RWPE1 (cell line): ENCODE results near the gene TBC1D22A.

Experiments
- CTCF ChIA-PET: fragments of 350-600 bp; sonication (Branson Sonifier 250); formaldehyde crosslinking; extraction: SDS; loops from one replicate; lab custom pipeline; 2021; lab: Yijun Ruan, JAX
- POLR2A ChIA-PET: fragments of 400-600 bp; formaldehyde crosslinking; extraction: SDS; loops from one replicate; lab custom pipeline; 2020; ENCODE audit warnings: antibody characterized with exemption; ENCODE audit not compliant: low non-redundant PET; lab: Yijun Ruan, JAX
- DNase-seq: peaks from one replicate; pipeline ENCODE4 v3.0.0; 2012; ENCODE audit warnings: low spot score
- H3K27ac ChIP-seq: fragments of 450-650 bp; 2 replicates; pipeline ENCODE4 v1.5.1; 2017
- CTCF ChIP-seq: fragments of 450-650 bp; conservative IDR thresholded peaks from 2 replicates; pipeline ENCODE4 v1.5.1; 2017; ENCODE audit warnings: low read depth, mild to moderate bottlenecking

The TBC1D22A gene

GRCh38 chr22:46869831-46870441 lies 107.5 kb downstream of the TBC1D22A start:
- CTCF ChIA-PET = no interaction called here
- no peak overlapping the region for H3K27ac ChIP-seq
- POLR2A ChIA-PET = no interaction called here
- TF ChIP-seq CTCF = no peak
- DNase-seq = no peak

GRCh38 chr22:46871826-46872225 lies 109.4 kb downstream of the TBC1D22A start:
- ChIA-PET POLR2A (no interaction called here), CTCF (no interaction called here)
- no peak for TF ChIP-seq CTCF
- DNase-seq = no peak
- H3K27ac ChIP-seq = no peak overlapping the region

- POLR2A ChIA-PET = no interaction called here
- no peak for DNase-seq
- no peak overlapping the region for H3K27ac ChIP-seq
- CTCF ChIA-PET = no interaction called here
- no peak for TF ChIP-seq CTCF
Observed at GRCh38 chr22:46875089-46875488, 112.6 kb downstream of the TBC1D22A start.

GRCh38 chr22:46876357-46876934 lies 114.0 kb downstream of the TBC1D22A start:
- no peak overlapping the region for H3K27ac ChIP-seq
- no peak for DNase-seq
- POLR2A ChIA-PET = no interaction called here
- TF ChIP-seq CTCF = no peak
- CTCF ChIA-PET = no interaction called here

GRCh38 chr22:46878191-46878948 lies 115.9 kb downstream of the TBC1D22A start:
- no peak overlapping the region for H3K27ac ChIP-seq
- no peak for TF ChIP-seq CTCF
- DNase-seq = no peak
- CTCF ChIA-PET = no interaction called here
- POLR2A ChIA-PET = interaction anchor here (0.7 kb wide), 1 partner anchor 41 kb away, joined by 4 read pairs; no protein-coding TSS in a partner anchor

GRCh38 chr22:46879083-46879482 lies 116.6 kb downstream of the TBC1D22A start:
- TF ChIP-seq CTCF = no peak
- POLR2A ChIA-PET = interaction anchor here (0.7 kb wide), 1 partner anchor 42 kb away, joined by 4 read pairs; no protein-coding TSS in a partner anchor
- no peak for DNase-seq
- no peak overlapping the region for H3K27ac ChIP-seq
- CTCF ChIA-PET = no interaction called here
